HG03196 (cell line): Measurements from ENCODE around the gene RBFOX1.

ENCODE experiments used
- ATAC-seq: cut with Tn5 transposase; IDR thresholded peaks from one replicate; pipeline ENCODE4 v1.9.1; 2021; ENCODE audit not compliant: unreplicated experiment

The RBFOX1 gene

GRCh38 chr16:7755347-7755882 lies 422.8 kb downstream of the RBFOX1 start:
- ATAC-seq, result no peak
